GM18517 (cell line): ENCODE results near the gene EVC2.

Source experiments
- ATAC-seq: cut with Tn5 transposase; IDR thresholded peaks from one replicate; pipeline ENCODE4 v1.9.1; 2021; ENCODE audit warnings: mild to moderate bottlenecking, moderate library complexity; ENCODE audit not compliant: unreplicated experiment

Gene EVC2

GRCh38 chr4:5568336-5568735 is 140.0 kb downstream of the EVC2 start:
- ATAC-seq: no peak

- no peak for ATAC-seq
Measured at GRCh38 chr4:5566991-5567390, 141.4 kb downstream of the EVC2 start.

- ATAC-seq: no peak
Measured at GRCh38 chr4:5566526-5566925, 141.8 kb downstream of the EVC2 start.

GRCh38 chr4:5563856-5564255 is 144.5 kb downstream of the EVC2 start:
- ATAC-seq: no peak

GRCh38 chr4:5562476-5562875 is 145.9 kb downstream of the EVC2 start:
- no peak for ATAC-seq

GRCh38 chr4:5561286-5561685 is 147.1 kb downstream of the EVC2 start:
- ATAC-seq: no peak

GRCh38 chr4:5558502-5558901 is 149.9 kb downstream of the EVC2 start:
- no peak for ATAC-seq

- ATAC-seq: no peak
Measured at GRCh38 chr4:5554376-5554775, 154.0 kb downstream of the EVC2 start.

- ATAC-seq: no peak
Measured at GRCh38 chr4:5553801-5554200, 154.6 kb downstream of the EVC2 start.

- no peak for ATAC-seq
Measured at GRCh38 chr4:5552451-5552850, 155.9 kb downstream of the EVC2 start.

GRCh38 chr4:5547651-5548249 is 160.6 kb downstream of the EVC2 start:
- no peak for ATAC-seq

- ATAC-seq: no peak
Measured at GRCh38 chr4:5545271-5545670, 163.1 kb downstream of the EVC2 start.

- ATAC-seq: no peak
Measured at GRCh38 chr4:5544762-5545161, 163.6 kb downstream of the EVC2 start.

- no peak for ATAC-seq
Measured at GRCh38 chr4:5543681-5544080, 164.7 kb downstream of the EVC2 start.

- ATAC-seq: no peak
Measured at GRCh38 chr4:5541169-5541568, 167.2 kb downstream of the EVC2 start.

- ATAC-seq: no peak
Measured at GRCh38 chr4:5539584-5539983, 168.8 kb downstream of the EVC2 start.

- no peak for ATAC-seq
Measured at GRCh38 chr4:5532100-5532499, 176.3 kb downstream of the EVC2 start.

- ATAC-seq: no peak
Measured at GRCh38 chr4:5528031-5528436, 180.3 kb downstream of the EVC2 start.

GRCh38 chr4:5527211-5527610 is 181.1 kb downstream of the EVC2 start:
- no peak for ATAC-seq

GRCh38 chr4:5526080-5526846 is 182.1 kb downstream of the EVC2 start:
- no peak for ATAC-seq

GRCh38 chr4:5524446-5525299 is 183.7 kb downstream of the EVC2 start:
- no peak for ATAC-seq

GRCh38 chr4:5517372-5517771 is 191.0 kb downstream of the EVC2 start:
- no peak for ATAC-seq
